ENCODE data around the gene MTHFD2. TPM values are rescaled to one million over a fixed set of nuclear protein-coding genes. Genes with fewer than 3 reads are reported as not detected.
A peak's percentile ranks its signal among the peaks of the same experiment; 100 is the strongest.

The MTHFD2 gene
- polyA plus RNA-seq, 6 donors from 2014 or later, result 1.4 to 8.0 (median 4.6) TPM

- no peak for ATAC-seq (ENCODE audit: low read depth in 2 of 2)
Measured at GRCh38 chr2:74267068-74267467, 68.7 kb downstream of the MTHFD2 start.

More at GRCh38 chr2:74267068-74267467, 68.7 kb downstream of the MTHFD2 start:
- H3K4me1 Mint-ChIP-seq, result no peaks in the 10 kb centered on the region
- H3K4me3 Mint-ChIP-seq, result no peak overlapping the region
- H3K27me3 Mint-ChIP-seq, result no peaks in the 10 kb centered on the region
- H3K27ac Mint-ChIP-seq, result peak overlapping the region in 2 of 6 donors; percentile 8 to 20
- H3K36me3 Mint-ChIP-seq, result peaks cover 0 to 4% of the 10 kb centered on the region in 2 donors
- no peak for DNase-seq
- no peaks in the 10 kb centered on the region for H3K9me3 Mint-ChIP-seq

Other genes starting within 250 kb of the MTHFD2 start
- 1 to 10 TPM in 1 of 6 donors, under 1 TPM in 5; 0.03 to 1.2 (median 0.53) TPM for gene TET3, start 213.7 kb upstream of the MTHFD2 start, polyA plus RNA-seq (ENCODE audit: low read depth in 6 of 6)
- 10 to 100 TPM; 25.2 to 36.9 (median 31.4) TPM for gene BOLA3, start 50.7 kb upstream of the MTHFD2 start, polyA plus RNA-seq (ENCODE audit: low read depth in 6 of 6)
- gene MOB1A, start 19.7 kb upstream of the MTHFD2 start, polyA plus RNA-seq (ENCODE audit: low read depth in 6 of 6), result 100 to 1,000 TPM; 217 to 269 (median 220) TPM
- gene SLC4A5, start 144.8 kb downstream of the MTHFD2 start, polyA plus RNA-seq (ENCODE audit: low read depth in 6 of 6), result under 1 TPM in 3 of 6 donors, not detected in 3; 0.44 to 0.82 (median 0.70) TPM
- 10 to 100 TPM; 43.0 to 91.1 (median 60.2) TPM for gene DCTN1, start 181.7 kb downstream of the MTHFD2 start, polyA plus RNA-seq (ENCODE audit: low read depth in 6 of 6)
- gene C2orf81, start 223.0 kb downstream of the MTHFD2 start, polyA plus RNA-seq (ENCODE audit: low read depth in 6 of 6), result 1 to 10 TPM; 3.7 to 8.8 (median 7.6) TPM
- gene WDR54, start 223.1 kb downstream of the MTHFD2 start, polyA plus RNA-seq (ENCODE audit: low read depth in 6 of 6), result 10 to 100 TPM; 40.8 to 79.4 (median 47.8) TPM
- gene RTKN, start 243.3 kb downstream of the MTHFD2 start, polyA plus RNA-seq (ENCODE audit: low read depth in 6 of 6), result 1 to 10 TPM in 4 of 6 donors, under 1 TPM in 1, not detected in 1; 0.97 to 2.1 (median 1.7) TPM